Measurements from ENCODE around the gene ZG16. TPM values are rescaled to one million over a fixed set of nuclear protein-coding genes. Genes with fewer than 3 reads are reported as not detected.

Gene ZG16
- total and polyA plus RNA-seq, 9 of the 15 experiments (the other 6 are each of a cell fraction or from before 2014, with no cell fraction given), result 0.04 TPM; not detected in 8

GRCh38 chr16:29790183-29790948 lies 12.3 kb downstream of the ZG16 start, which contains the start of gene KIF22 (continued):
- peak; percentile 80; the same call in 1 of the 2 replicates for TF ChIP-seq ZBTB43 (CRISPR knock-in tag; IDR thresholded peaks at IDR 0.05)
- no peak for TF ChIP-seq HMG20A (CRISPR knock-in tag; conservative IDR thresholded peaks at IDR 0.05)
- TF ChIP-seq DPF2 (IDR thresholded peaks at IDR 0.05), result peak; percentile 28; the same call in 1 of the 2 replicates
- TF ChIP-seq ZNF121 (CRISPR knock-in tag; conservative IDR thresholded peaks at IDR 0.05), result no peak
- no peak for TF ChIP-seq BCL6 (CRISPR knock-in tag; IDR thresholded peaks at IDR 0.05)
- TF ChIP-seq POLR2AphosphoS5 (IDR thresholded peaks at IDR 0.05; ENCODE audit: control insufficient read depth, insufficient read depth, low read depth, low read length), result peak; percentile 70
- peak; percentile 93 for TF ChIP-seq MEIS2 (IDR thresholded peaks at IDR 0.05; ENCODE audit: partially characterized antibody)
- no peak for TF ChIP-seq NFE2 (IDR thresholded peaks at IDR 0.05; ENCODE audit: low read depth)
- TF ChIP-seq SNRNP70 (optimal IDR thresholded peaks at IDR 0.05; ENCODE audit: low read depth, low read length), result no peak
- peak; percentile 34; the same call in 1 of the 2 replicates for TF ChIP-seq REST (IDR thresholded peaks at IDR 0.05; ENCODE audit: borderline replicate concordance)
- no peak; the same call in 1 of the 2 replicates for TF ChIP-seq REST (CRISPR knock-in tag; IDR thresholded peaks at IDR 0.05; ENCODE audit: low read depth)
- TF ChIP-seq CBFB (CRISPR knock-in tag; IDR thresholded peaks at IDR 0.05), result peak; percentile 11; the same call in 1 of the 2 replicates
- peak in 1 of 2 experiments; percentile 33; a peak in 1 of 4 replicates for TF ChIP-seq MLLT1 (IDR thresholded peaks at IDR 0.05)
- TF ChIP-seq ARHGAP35 (IDR thresholded peaks at IDR 0.05; ENCODE audit: partially characterized antibody), result no peak
- peak; percentile 81 for TF ChIP-seq KDM2B (CRISPR knock-in tag; IDR thresholded peaks at IDR 0.05)
- TF ChIP-seq TCFL5 (CRISPR knock-in tag; conservative IDR thresholded peaks at IDR 0.05), result no peak
- TF ChIP-seq CREBBP (IDR thresholded peaks at IDR 0.05; ENCODE audit: low read depth, low read length), result no peak
- no peak for TF ChIP-seq ZNF696 (CRISPR knock-in tag; conservative IDR thresholded peaks at IDR 0.05)
- 0 out of 2 replicates have a peak, but pooled peaks have one; percentile 39 for TF ChIP-seq PML (IDR thresholded peaks at IDR 0.05; ENCODE audit: low read length)
